H9 (cell line): ENCODE measurements around the gene ARHGEF7. TPM values are rescaled to one million over a fixed set of nuclear protein-coding genes. Genes with fewer than 3 reads are reported as not detected.

ENCODE experiments used
- DNase-seq: peaks from one replicate; pipeline ENCODE4 v3.0.0-alpha.2; 2017
- H2AFZ ChIP-seq: one replicate; pipeline ENCODE4 v1.6.1; 2013; ENCODE audit warnings: mild to moderate bottlenecking, low read length, control low read depth, moderate library complexity
- H2AK5ac ChIP-seq: 2 replicates; pipeline ENCODE4 v1.6.1; 2013; ENCODE audit warnings: low read length, control low read depth, mixed read lengths; ENCODE audit not compliant: insufficient read length
- H2BK120ac ChIP-seq: one replicate; pipeline ENCODE4 v1.6.1; 2013; ENCODE audit warnings: low read depth, mild to moderate bottlenecking, low read length, control low read depth, inconsistent platforms; ENCODE audit not compliant: poor library complexity, severe bottlenecking
- H2BK12ac ChIP-seq: 2 replicates; pipeline ENCODE4 v1.6.1; 2013; ENCODE audit warnings: low read length, control low read depth, mixed read lengths, low read depth; ENCODE audit not compliant: insufficient read length
- H2BK15ac ChIP-seq: 2 replicates; pipeline ENCODE4 v1.6.1; 2013; ENCODE audit warnings: low read depth, low read length, control low read depth
- H2BK20ac ChIP-seq: one replicate; pipeline ENCODE4 v1.6.1; 2013; ENCODE audit warnings: low read depth, mild to moderate bottlenecking, low read length, control low read depth, inconsistent platforms; ENCODE audit not compliant: poor library complexity, severe bottlenecking
- H2BK5ac ChIP-seq: 2 replicates; pipeline ENCODE4 v1.6.1; 2013; ENCODE audit warnings: low read length, control low read depth, mixed read lengths; ENCODE audit not compliant: insufficient read length
- H3K14ac ChIP-seq: 2 replicates; pipeline ENCODE4 v1.6.1; 2013; ENCODE audit warnings: low read length, control low read depth; ENCODE audit not compliant: insufficient read depth
- H3K18ac ChIP-seq: 2 replicates; pipeline ENCODE4 v1.6.1; 2013; ENCODE audit warnings: low read depth, mild to moderate bottlenecking, mixed read lengths, low read length, control low read depth; ENCODE audit not compliant: insufficient read length
- H3K23ac ChIP-seq: 2 replicates; pipeline ENCODE4 v1.6.1; 2013; ENCODE audit warnings: low read length, control low read depth, mixed read lengths, low read depth; ENCODE audit not compliant: insufficient read length
- H3K23me2 ChIP-seq: 2 replicates; pipeline ENCODE4 v1.6.1; 2013; ENCODE audit warnings: low read depth, mild to moderate bottlenecking, mixed read lengths, low read length, control low read depth; ENCODE audit not compliant: insufficient read length, poor library complexity, severe bottlenecking
- H3K27ac ChIP-seq: 2 replicates; pipeline ENCODE4 v1.5.1; 2013; ENCODE audit warnings: low read length, control low read depth, mixed read lengths, low read depth; ENCODE audit not compliant: insufficient read length
- H3K27me3 ChIP-seq: 2 replicates; pipeline ENCODE4 v1.6.1; 2013; ENCODE audit warnings: low read length, control low read depth, inconsistent platforms; ENCODE audit not compliant: insufficient read depth
- H3K4ac ChIP-seq: 2 replicates; pipeline ENCODE4 v1.6.1; 2013; ENCODE audit warnings: low read depth, mild to moderate bottlenecking, control low read depth, inconsistent platforms, low read length, moderate library complexity
- H3K4me1 ChIP-seq: 2 replicates; pipeline ENCODE4 v1.6.1; 2013; ENCODE audit warnings: low read length, control low read depth, inconsistent platforms; ENCODE audit not compliant: insufficient read depth
- H3K4me2 ChIP-seq: 2 replicates; pipeline ENCODE4 v1.6.1; 2013; ENCODE audit warnings: low read length, control low read depth, mixed read lengths; ENCODE audit not compliant: insufficient read length, insufficient read depth
- H3K56ac ChIP-seq: 2 replicates; pipeline ENCODE4 v1.6.1; 2013; ENCODE audit warnings: low read depth, mild to moderate bottlenecking, mixed read lengths, low read length, control low read depth; ENCODE audit not compliant: insufficient read length
- H3K79me1 ChIP-seq: 2 replicates; pipeline ENCODE4 v1.6.1; 2013; ENCODE audit warnings: low read depth, mild to moderate bottlenecking, moderate library complexity, low read length, control low read depth, inconsistent platforms; ENCODE audit not compliant: insufficient read depth, poor library complexity, severe bottlenecking
- H3K79me2 ChIP-seq: 2 replicates; pipeline ENCODE4 v1.6.1; 2013; ENCODE audit warnings: low read length, control low read depth, inconsistent platforms; ENCODE audit not compliant: insufficient read depth
- H3K9ac ChIP-seq: 2 replicates; pipeline ENCODE4 v1.6.1; 2013; ENCODE audit warnings: low read length, control low read depth, mixed read lengths; ENCODE audit not compliant: insufficient read length; ENCODE audit errors: extremely low read depth
- H3K9me3 ChIP-seq: one replicate; pipeline ENCODE4 v1.6.1; 2013; ENCODE audit warnings: low read depth, low read length, inconsistent platforms; ENCODE audit not compliant: control insufficient read depth
- H3T11ph ChIP-seq: one replicate; pipeline ENCODE4 v1.6.1; 2013; ENCODE audit warnings: mild to moderate bottlenecking, low read length, control low read depth, inconsistent platforms
- H4K20me1 ChIP-seq: one replicate; pipeline ENCODE4 v1.6.1; 2013; ENCODE audit not compliant: control insufficient read depth, insufficient read length, insufficient read depth
- H4K5ac ChIP-seq: 2 replicates; pipeline ENCODE4 v1.6.1; 2013; ENCODE audit warnings: low read depth, mild to moderate bottlenecking, mixed read lengths, low read length, control low read depth; ENCODE audit not compliant: insufficient read length
- H4K8ac ChIP-seq: replicated peaks from 2 replicates; pipeline ENCODE4 v1.6.1; 2013; ENCODE audit warnings: low read length, control low read depth, mixed read lengths, low read depth; ENCODE audit not compliant: insufficient read length
- H4K91ac ChIP-seq: 2 replicates; pipeline ENCODE4 v1.6.1; 2013; ENCODE audit warnings: low read depth, mild to moderate bottlenecking, moderate library complexity, mixed read lengths, low read length, control low read depth; ENCODE audit not compliant: insufficient read length
- H3K27ac Mint-ChIP-seq, 3 experiments: 2 replicates in 2 of 3; 3 replicates in 1 of 3; pipeline ENCODE4 v1.8.0; 2020 to 2021; ENCODE audit warnings: mixed read lengths in 3 of 3, mild to moderate bottlenecking in 1 of 3, moderate library complexity in 1 of 3
- H3K27me3 Mint-ChIP-seq: 2 replicates; pipeline ENCODE4 v1.8.0; 2021; ENCODE audit warnings: low read depth, mild to moderate bottlenecking, moderate library complexity, mixed read lengths
- H3K36me3 Mint-ChIP-seq, 3 experiments: 2 replicates in 2 of 3; 3 replicates in 1 of 3; pipeline ENCODE4 v1.8.0; 2020 to 2021; ENCODE audit warnings: low read depth in 3 of 3, mixed read lengths in 3 of 3; ENCODE audit not compliant: insufficient read depth in 1 of 3
- H3K4me1 Mint-ChIP-seq, 2 experiments: 2 replicates each; pipeline ENCODE4 v1.8.0; 2020; ENCODE audit warnings: mixed read lengths in 2 of 2
- H3K4me3 Mint-ChIP-seq, 2 experiments: 2 replicates in 1 of 2; 3 replicates in 1 of 2; pipeline ENCODE4 v1.8.0; 2020 to 2021; ENCODE audit warnings: mild to moderate bottlenecking in 2 of 2, mixed read lengths in 2 of 2, moderate library complexity in 1 of 2
- H3K9me3 Mint-ChIP-seq, 2 experiments: 2 replicates in 1 of 2; 3 replicates in 1 of 2; pipeline ENCODE4 v1.8.0; 2020; ENCODE audit warnings: mild to moderate bottlenecking in 2 of 2, mixed read lengths in 2 of 2, moderate library complexity in 1 of 2
- WGBS: extraction: QIAGEN DNeasy Blood & Tissue Kit; methylation state at CpG from one replicate; pipeline ENCODE4 v1.1.7; 2013; ENCODE audit warnings: missing lambda C conversion rate, low lambda C conversion rate, mixed read lengths; ENCODE audit not compliant: insufficient read length; ENCODE audit errors: extremely low coverage; 5-methylcytosine and 5-hydroxymethylcytosine counted together
- total RNA-seq: library from RNA; stranded (reverse); gene quantifications from 2 replicates; pipeline ENCODE4 v1.2.1, GENCODE V29; 2021
- TF ChIP-seq, protein P1 (sequence below): fragments of 200-600 bp; sonication (generic); conservative IDR thresholded peaks from 3 replicates; pipeline ENCODE4 v1.8.0; 2021; ENCODE audit warnings: antibody characterized with exemption, mild to moderate bottlenecking

The ARHGEF7 gene
- total RNA-seq, 1 experiment from 2014 or later, result 51.9 TPM

GRCh38 chr13:111288276-111288675, 173.2 kb downstream of the ARHGEF7 start:
- Histone ChIP-seq H3K14ac (no peak overlapping the region), H2AK5ac (no peak overlapping the region), H2BK15ac (no peak overlapping the region), H3K18ac (no peak overlapping the region), H3K27me3 (no peaks in the 10 kb centered on the region), H3K4me1 (no peaks in the 10 kb centered on the region), H3K4me2 (no peak overlapping the region), H3K27ac (no peak overlapping the region), H2BK12ac (no peak overlapping the region), H3K9ac (no peak overlapping the region), H4K5ac (no peak overlapping the region), H2BK5ac (no peak overlapping the region), H4K20me1 (no peaks in the 10 kb centered on the region), H3T11ph (no peak overlapping the region), H4K91ac (no peak overlapping the region), H3K23me2 (no peaks in the 10 kb centered on the region), H3K4ac (no peak overlapping the region), H3K9me3 (no peaks in the 10 kb centered on the region), H4K8ac (no peak overlapping the region), H3K79me2 (no peaks in the 10 kb centered on the region), H3K23ac (no peak overlapping the region), H2BK120ac (no peak overlapping the region), H3K79me1 (no peaks in the 10 kb centered on the region), H2AFZ (no peak overlapping the region), H3K56ac (no peak overlapping the region), H2BK20ac (no peak overlapping the region)
- H3K4me3 Mint-ChIP-seq, result no peak overlapping the region
- WGBS, result no CpG with 5 or more reads among the region's 7 CpGs
- H3K9me3 Mint-ChIP-seq, result no peaks in the 10 kb centered on the region
- no peaks in the 10 kb centered on the region for H3K27me3 Mint-ChIP-seq
- no peak overlapping the region for H3K27ac Mint-ChIP-seq
- peaks cover 25 to 65% (median 64%) of the 10 kb centered on the region in 3 experiments for H3K36me3 Mint-ChIP-seq
- no peaks in the 10 kb centered on the region for H3K4me1 Mint-ChIP-seq
- no peak for DNase-seq
- TF ChIP-seq, protein P1, sequence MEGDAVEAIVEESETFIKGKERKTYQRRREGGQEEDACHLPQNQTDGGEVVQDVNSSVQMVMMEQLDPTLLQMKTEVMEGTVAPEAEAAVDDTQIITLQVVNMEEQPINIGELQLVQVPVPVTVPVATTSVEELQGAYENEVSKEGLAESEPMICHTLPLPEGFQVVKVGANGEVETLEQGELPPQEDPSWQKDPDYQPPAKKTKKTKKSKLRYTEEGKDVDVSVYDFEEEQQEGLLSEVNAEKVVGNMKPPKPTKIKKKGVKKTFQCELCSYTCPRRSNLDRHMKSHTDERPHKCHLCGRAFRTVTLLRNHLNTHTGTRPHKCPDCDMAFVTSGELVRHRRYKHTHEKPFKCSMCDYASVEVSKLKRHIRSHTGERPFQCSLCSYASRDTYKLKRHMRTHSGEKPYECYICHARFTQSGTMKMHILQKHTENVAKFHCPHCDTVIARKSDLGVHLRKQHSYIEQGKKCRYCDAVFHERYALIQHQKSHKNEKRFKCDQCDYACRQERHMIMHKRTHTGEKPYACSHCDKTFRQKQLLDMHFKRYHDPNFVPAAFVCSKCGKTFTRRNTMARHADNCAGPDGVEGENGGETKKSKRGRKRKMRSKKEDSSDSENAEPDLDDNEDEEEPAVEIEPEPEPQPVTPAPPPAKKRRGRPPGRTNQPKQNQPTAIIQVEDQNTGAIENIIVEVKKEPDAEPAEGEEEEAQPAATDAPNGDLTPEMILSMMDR, result no peak
